Midbrain (tissue), 1 donor: Measurements from ENCODE around the gene GALR3.
"Not testable (repeated sequence)": the region's sequence is repeated elsewhere in the genome, so short reads cannot be mapped to it uniquely, and the experiment has no call there.

Source experiments
- DNase-seq: peaks from one replicate; lab custom pipeline; 2025; lab: John Stamatoyannopoulos, UW

The GALR3 gene

GRCh38 chr22:37823134-37823985, at the start of gene GALR3:
GALR3 (plus strand) TSS chr22:37823382; CDS start chr22:37823407, 25 bp downstream.
- no peak for DNase-seq

GRCh38 chr22:37774728-37775127, 48.5 kb upstream of the GALR3 start:
- no peak for DNase-seq

DNA sequence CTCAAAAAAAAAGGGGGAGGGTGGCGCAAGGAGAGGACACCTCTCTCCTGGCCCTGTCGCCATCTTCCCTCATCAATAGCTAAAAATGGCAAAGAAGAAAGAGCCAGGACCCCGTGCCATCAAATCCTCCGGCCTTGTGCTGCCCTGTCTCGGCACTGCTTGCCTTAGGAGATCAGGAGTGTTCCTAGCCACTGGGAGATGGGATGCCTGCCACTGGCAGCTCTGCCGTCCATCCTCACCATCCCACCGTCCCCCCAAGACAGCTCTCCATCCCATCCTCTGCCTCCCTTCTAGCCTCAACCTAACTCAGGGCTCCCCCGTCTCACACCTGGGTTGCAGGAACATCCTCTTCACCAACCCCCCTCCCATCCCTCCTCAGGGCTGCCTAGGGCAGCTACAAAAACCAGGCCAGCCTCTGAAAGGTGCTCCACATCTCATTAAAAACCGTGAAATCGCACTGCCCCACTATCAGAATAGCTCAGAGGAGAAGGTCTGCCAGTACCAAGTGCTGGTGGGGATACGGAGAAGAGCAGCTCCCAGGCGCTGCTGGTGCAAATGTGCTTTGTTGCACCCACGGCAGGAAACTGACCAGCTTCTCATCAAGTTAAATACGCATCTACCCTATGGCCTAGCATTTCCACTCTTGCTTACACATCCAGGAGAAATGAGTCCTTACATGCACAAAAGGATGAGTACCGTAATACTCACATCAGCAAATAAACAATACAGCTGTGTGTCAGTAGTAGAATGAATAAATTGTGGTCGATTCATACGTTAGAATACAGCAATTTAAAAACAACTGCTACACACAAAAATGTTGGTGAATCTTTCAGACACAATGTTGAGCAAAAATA, 47.2 kb upstream of the GALR3 start:
- DNase-seq = no peak

GRCh38 chr22:37776639-37777005, 46.6 kb upstream of the GALR3 start:
- no peak for DNase-seq

DNA sequence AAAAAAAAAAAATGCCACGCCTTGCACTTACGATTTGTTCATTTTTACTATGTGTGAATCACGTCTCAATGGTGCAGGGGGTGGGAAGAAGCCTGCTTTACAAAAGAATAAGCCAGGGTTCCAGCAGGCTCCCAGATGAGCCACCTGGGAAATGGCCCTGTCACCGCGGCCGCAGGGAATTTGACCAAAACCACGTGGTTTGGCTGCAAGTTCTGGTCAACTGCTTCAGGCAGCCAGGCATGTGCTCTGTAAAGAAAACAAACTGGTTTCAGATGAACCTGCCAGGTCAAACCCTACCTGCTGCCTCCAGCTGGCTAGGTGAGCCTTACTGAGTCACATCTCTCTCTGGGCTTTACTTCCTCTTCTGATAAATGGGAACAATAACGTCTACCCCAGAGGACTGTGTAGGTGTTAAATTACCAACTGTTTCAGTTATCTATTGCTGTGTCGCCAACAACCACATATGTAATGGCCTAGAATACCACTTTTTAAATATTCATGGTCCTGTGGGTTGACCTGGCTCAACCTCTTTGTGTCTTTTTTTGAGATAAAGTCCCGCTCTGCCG, 46.0 kb upstream of the GALR3 start:
- DNase-seq = peak; percentile 2

DNA sequence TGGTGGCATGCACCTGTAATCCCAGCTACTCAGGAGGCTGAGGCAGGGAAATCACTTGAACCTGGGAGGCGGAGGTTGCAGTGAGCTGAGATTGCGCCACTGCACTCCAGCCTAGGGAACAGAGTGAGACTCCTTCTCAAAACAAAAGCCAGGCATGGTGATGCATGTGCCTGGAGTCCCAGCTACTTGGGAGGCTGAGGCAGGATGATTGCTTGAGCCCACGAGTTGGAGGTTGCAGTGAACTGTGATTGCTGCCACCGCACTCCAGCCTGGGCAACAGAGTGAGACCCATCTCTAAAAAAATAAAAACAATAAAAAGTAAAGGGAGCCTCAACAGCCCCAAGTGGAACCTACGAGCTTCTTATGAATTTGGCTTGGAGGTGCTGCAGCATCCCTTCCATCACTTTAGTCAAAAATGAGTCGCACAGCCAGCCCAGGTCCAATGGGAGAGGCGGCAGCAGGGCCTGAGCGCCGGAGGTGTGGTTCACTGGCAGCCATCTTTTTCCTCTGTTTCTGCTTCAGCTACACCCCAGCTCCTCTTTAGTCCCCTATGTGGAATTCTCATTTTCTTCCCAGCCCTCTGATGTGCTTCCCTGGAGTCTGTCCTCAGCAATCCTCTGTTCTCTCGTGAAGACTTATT, 44.7 kb upstream of the GALR3 start:
- no peak for DNase-seq

DNA sequence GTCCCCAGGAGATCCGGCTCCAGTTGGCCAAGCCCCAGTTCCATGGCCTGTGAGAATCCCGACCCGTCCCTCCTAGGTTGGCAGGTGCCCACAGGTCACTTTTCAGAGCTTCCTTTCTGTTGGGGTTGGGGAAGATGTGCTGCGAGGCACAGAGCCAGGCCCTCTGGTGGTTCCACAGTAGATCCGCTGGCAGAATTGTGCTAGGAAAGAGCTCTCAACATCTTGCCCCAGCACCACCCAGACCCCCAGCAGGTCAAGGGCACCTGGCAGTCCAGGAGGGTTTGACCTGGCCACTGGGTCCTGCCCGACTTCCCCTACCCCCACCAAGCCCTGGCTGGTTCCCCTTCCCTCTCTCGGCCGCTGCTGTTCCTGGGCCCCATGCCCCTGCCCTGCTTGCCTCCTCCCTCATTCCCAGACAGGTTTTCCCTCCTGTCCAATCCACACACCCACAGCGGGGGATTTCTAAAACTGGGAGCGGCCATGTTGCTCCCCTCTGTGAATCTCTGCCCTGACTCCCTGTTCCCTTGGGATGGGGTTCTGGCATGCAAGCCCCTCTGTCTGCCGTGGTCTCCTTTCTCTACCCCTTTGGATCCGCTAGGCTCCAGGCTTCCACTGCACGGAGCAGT, 41.6 kb upstream of the GALR3 start:
- no peak for DNase-seq

GRCh38 chr22:37782340-37783168, 40.6 kb upstream of the GALR3 start:
- no peak for DNase-seq

GRCh38 chr22:37784829-37785495, 38.2 kb upstream of the GALR3 start:
- DNase-seq = no peak

DNA sequence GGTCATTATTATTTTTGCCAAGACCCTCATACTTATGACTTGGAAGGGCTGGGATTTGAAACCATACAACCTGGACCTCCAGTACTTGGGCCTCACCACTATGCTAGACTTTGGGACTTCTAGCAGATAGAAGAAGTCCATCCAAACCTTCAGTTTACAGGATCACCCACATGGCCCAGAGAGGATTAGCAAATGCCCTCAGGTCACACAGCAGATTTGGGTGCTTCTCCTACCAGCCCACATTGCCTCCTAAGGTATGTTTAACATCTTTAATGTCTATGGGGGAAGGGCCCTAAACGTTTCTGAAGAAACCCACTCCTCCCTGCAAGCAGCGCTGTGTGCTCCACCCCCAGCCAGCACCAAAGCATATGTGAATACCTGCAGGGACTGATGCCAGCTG, 32.9 kb upstream of the GALR3 start:
- DNase-seq = no peak

GRCh38 chr22:37792494-37792893, 30.7 kb upstream of the GALR3 start:
- DNase-seq = no peak

DNA sequence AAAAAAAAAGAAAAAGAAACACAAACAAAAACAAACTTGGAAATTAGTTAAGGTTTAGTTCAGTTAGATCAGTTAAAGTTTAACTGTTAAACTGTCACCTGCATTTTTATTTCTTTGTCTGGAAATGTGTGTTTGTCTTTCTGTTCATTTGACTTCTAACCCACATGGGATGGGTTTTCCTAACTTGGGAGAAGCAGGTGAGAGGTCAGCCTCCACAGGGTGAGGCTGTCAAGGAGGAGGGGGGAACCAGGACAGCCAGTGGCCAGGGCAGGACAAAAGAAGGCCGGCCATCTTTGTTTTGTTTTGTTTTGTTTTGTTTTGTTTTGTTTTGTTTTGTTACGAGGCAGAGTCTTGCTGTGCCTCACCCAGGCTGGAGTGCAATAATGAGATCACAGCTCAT, 28.8 kb upstream of the GALR3 start:
- DNase-seq = no peak

GRCh38 chr22:37796079-37796478, 27.1 kb upstream of the GALR3 start:
- no peak for DNase-seq

- DNase-seq = not testable (repeated sequence)
Observed at GRCh38 chr22:37797259-37797658, 25.9 kb upstream of the GALR3 start.

DNA sequence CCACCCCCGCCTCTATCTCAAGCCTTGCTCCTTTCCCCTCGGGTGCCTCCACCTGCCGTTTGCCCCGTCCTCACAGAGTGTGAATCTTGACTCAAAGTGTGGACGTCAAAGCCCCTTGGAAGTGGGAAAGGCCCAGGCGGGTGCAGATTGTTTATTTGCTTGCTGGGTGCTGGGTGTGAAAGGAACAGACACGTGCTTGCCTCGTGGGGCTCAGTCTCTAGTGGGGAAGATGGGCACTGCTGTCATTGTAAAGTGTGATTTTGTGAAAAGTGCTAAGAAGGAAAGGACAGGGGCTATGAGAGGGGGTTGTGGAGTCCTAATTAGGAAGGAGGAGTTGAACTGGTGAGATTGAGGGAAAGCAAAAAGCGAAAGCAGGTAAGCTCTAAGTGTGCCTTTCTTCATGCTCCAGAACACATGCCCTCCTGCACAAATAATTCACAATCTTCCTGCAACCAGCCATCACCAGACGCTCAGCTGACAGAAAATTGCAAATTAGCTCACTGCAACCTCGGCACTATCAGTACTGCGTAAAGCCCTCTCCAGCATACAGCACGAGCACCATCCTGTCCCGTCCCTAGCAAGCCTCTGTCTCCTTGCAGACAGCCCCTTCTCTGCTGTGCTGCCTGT, 25.2 kb upstream of the GALR3 start:
- no peak for DNase-seq

- DNase-seq = not testable (repeated sequence)
Observed at GRCh38 chr22:37799979-37800378, 23.2 kb upstream of the GALR3 start.

GRCh38 chr22:37801946-37802309, 21.3 kb upstream of the GALR3 start:
- DNase-seq = peak; percentile 7

- peak; percentile 63 for DNase-seq
Observed at GRCh38 chr22:37802310-37803194, 20.6 kb upstream of the GALR3 start.

DNA sequence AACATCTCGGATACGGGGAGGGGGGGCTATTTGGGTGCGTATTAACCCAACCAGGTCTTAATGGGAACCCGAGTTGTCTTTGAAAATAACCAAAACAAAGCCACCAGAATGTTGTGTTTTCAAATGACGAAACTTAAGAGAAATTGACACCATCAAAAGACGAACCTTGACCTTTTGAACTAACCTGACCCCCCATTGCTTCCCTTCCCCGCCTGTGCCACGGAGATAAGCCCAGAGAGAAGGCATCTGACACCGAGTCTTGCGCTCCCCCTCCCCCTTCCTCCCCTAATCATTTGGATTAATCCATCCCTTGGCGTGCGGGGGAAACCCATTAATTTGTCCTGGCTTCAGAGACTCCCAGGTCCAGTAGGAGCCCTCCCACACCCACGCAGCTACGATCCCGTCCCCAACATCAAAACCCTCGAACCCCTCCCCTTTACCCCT, 20.0 kb upstream of the GALR3 start:
- DNase-seq = no peak
